ENCODE measurements around the gene CUEDC2.
A peak's percentile ranks its signal among the peaks of the same experiment; 100 is the strongest.

CUEDC2 gene

DNA sequence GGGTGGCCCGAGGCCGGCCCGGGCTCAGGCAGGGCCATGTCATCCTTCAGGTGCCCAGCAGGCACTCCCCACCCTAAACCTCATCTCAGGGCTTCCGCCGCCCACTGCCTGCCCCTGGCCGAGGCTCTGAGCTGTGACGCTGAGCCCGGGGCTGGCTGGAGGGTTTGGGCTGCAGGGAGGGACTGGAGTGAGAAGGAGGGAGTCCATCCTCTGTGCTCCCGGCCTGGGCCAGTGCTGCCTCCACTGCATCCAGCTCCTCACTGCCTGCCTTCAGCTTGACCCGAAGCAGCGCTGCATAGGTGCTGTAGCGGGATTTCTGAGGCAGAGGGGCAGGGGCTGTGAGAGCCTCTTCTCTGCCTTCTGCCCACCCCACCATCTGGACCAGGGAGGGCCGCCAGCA lies 29.3 kb downstream of the CUEDC2 start:
- TF ChIP-seq, protein P1, sequence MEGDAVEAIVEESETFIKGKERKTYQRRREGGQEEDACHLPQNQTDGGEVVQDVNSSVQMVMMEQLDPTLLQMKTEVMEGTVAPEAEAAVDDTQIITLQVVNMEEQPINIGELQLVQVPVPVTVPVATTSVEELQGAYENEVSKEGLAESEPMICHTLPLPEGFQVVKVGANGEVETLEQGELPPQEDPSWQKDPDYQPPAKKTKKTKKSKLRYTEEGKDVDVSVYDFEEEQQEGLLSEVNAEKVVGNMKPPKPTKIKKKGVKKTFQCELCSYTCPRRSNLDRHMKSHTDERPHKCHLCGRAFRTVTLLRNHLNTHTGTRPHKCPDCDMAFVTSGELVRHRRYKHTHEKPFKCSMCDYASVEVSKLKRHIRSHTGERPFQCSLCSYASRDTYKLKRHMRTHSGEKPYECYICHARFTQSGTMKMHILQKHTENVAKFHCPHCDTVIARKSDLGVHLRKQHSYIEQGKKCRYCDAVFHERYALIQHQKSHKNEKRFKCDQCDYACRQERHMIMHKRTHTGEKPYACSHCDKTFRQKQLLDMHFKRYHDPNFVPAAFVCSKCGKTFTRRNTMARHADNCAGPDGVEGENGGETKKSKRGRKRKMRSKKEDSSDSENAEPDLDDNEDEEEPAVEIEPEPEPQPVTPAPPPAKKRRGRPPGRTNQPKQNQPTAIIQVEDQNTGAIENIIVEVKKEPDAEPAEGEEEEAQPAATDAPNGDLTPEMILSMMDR (IDR thresholded peaks at IDR 0.05) = no peak
- DNase-seq (ENCODE audit: low spot score) = no peak
- Histone ChIP-seq H3K4me3 (no peak overlapping the region), H3K27ac (no peak overlapping the region)

DNA sequence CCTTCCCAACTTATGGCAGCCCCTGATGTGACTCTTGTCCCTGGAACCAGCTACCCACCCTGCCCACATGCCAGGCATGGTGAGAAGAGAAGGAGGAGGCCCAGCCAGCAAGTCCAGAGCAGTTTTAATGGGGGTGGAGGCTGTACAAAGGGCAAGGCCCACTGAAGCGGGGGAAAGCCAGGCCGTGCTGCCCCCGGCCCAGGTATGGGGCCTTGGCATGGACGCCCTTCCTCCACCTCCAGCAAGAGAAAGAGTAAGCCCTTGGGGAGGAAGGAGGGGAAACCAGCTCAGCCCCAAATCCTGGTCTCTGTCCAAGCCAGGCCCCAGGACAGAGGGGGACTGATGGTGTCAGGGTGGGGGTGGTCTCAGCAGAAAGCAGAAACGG lies 29.9 kb downstream of the CUEDC2 start:
- no peak for DNase-seq (ENCODE audit: low spot score)
- TF ChIP-seq, protein P1 (IDR thresholded peaks at IDR 0.05) = no peak
- Histone ChIP-seq H3K27ac (no peak overlapping the region), H3K4me3 (no peak overlapping the region)

DNA sequence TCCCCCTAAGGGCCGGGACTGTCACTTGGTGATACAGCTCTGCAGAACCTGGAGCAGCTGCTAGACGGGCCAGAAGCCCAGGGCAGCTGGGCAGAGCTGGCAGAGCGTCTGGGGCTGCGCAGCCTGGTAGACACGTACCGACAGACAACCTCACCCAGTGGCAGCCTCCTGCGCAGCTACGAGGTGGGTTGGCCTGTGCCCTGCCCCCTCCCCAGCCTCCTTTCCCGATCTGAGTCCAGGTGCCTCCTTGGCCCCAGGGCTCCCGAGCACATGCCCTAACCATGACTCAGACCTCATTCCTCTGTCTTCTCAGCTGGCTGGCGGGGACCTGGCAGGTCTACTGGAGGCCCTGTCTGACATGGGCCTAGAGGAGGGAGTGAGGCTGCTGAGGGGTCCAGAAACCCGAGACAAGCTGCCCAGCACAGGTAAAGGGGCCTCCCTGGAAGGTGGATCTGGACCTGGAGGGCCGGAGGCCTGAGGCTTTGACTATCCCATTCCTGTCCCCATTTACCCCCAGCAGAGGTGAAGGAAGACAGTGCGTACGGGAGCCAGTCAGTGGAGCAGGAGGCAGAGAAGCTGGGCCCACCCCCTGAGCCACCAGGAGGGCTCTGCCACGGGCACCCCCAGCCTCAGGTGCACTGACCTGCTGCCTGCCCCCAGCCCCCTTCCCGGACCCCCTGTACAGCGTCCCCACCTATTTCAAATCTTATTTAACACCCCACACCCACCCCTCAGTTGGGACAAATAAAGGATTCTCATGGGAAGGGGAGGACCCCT lies 30.5 kb downstream of the CUEDC2 start:
- no peak overlapping the region for H3K4me3 ChIP-seq
- no peak for DNase-seq (ENCODE audit: low spot score)

DNA sequence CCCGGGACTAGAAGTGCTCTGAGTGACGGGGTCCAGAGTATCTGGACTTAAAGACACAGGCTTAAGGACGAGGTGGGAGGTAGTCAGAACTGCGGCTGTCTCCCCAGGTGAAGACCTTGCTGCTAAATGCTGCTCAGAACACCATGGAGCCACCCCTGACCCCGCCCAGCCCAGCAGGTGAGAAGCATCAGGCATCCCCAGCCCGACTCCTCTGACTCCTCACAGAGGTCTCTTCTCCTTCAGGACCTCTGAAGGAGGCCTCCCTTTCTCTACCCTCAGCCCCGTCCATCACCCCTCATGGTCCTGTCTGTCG lies 31.1 kb downstream of the CUEDC2 start:
- no peak for DNase-seq (ENCODE audit: low spot score)
- Histone ChIP-seq H3K27ac (no peak overlapping the region), H3K4me3 (no peak overlapping the region)
- TF ChIP-seq, protein P1 (IDR thresholded peaks at IDR 0.05) = no peak

More for the DNA sequence above, 30.5 kb downstream of the CUEDC2 start:
- TF ChIP-seq, protein P1 (IDR thresholded peaks at IDR 0.05) = no peak
- H3K27ac ChIP-seq = no peak overlapping the region

DNA sequence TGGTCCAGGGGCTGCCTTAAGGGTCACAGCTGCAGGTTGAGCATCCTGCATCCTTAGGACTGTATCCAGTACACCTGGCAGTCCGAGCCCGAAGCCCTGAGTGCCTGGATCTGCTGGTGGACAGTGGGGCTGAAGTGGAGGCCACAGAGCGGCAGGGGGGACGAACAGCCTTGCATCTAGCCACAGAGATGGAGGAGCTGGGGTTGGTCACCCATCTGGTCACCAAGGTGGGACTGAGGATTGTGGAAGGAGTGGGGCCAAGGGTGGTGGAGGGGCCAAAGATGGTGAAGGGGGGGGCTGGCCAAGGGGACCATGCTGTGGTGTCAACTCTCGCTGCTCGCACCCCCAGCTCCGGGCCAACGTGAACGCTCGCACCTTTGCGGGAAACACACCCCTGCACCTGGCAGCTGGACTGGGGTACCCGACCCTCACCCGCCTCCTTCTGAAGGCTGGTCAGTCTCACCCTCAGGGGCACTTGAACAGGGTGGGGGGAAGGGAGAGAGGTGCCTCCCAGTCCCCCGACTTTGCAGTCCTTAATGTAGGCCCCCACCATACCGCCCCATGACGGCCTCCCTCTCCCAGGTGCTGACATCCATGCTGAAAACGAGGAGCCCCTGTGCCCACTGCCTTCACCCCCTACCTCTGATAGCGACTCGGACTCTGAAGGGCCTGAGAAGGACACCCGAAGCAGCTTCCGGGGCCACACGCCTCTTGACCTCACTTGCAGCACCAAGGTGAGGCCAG lies 31.6 kb downstream of the CUEDC2 start:
- TF ChIP-seq, protein P1 (IDR thresholded peaks at IDR 0.05) = no peak
- Histone ChIP-seq H3K4me3 (no peak overlapping the region), H3K27ac (no peak overlapping the region)
- no peak for DNase-seq (ENCODE audit: low spot score)

DNA sequence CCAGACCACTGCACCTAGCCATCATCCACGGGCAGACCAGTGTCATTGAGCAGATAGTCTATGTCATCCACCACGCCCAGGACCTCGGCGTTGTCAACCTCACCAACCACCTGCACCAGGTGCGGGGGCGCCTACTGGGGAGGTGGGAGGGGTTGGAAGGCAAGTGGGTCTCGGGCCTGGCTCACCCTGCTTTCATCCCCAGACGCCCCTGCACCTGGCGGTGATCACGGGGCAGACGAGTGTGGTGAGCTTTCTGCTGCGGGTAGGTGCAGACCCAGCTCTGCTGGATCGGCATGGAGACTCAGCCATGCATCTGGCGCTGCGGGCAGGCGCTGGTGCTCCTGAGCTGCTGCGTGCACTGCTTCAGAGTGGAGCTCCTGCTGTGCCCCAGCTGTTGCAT lies 32.3 kb downstream of the CUEDC2 start:
- Histone ChIP-seq H3K27ac (peak overlapping the region in 1 of 2 donors; percentile 96), H3K4me3 (peak overlapping the region; percentile 89)
- no peak for DNase-seq (ENCODE audit: low spot score)
- TF ChIP-seq, protein P1 (IDR thresholded peaks at IDR 0.05) = no peak

Measured in coronary artery (tissue), 2 donors.